GM18507 (cell line): ENCODE results near the gene SLC9A9.

Source experiments
- DNase-seq: peaks from one replicate; pipeline ENCODE4 v3.0.0; 2011; ENCODE audit warnings: low read depth; ENCODE audit not compliant: insufficient read length; ENCODE audit errors: extremely low spot score
- FAIRE-seq: peaks from 2 replicates; lab custom pipeline; 2011; peaks lifted over from hg19 to GRCh38; lab: Jason Lieb, UNC

The SLC9A9 gene

GRCh38 chr3:143771939-143772338 is 76.3 kb downstream of the SLC9A9 start:
- FAIRE-seq (no peak), DNase-seq (no peak)

GRCh38 chr3:143771258-143771657 is 77.0 kb downstream of the SLC9A9 start:
- DNase-seq (no peak), FAIRE-seq (no peak)

- FAIRE-seq: no peak
- no peak for DNase-seq
These were observed 77.9 kb downstream of the SLC9A9 start for GRCh38 chr3:143770391-143770790.

- no peak for FAIRE-seq
These were observed 78.7 kb downstream of the SLC9A9 start for GRCh38 chr3:143769616-143770015.

GRCh38 chr3:143764840-143765239 is 83.4 kb downstream of the SLC9A9 start:
- peak; percentile 54 for FAIRE-seq
- no peak for DNase-seq

More at GRCh38 chr3:143769616-143770015, 78.7 kb downstream of the SLC9A9 start:
- DNase-seq: no peak

- DNase-seq: no peak
- no peak for FAIRE-seq
These were observed 84.6 kb downstream of the SLC9A9 start for GRCh38 chr3:143763564-143764162.

GRCh38 chr3:143757691-143758090 is 90.6 kb downstream of the SLC9A9 start:
- no peak for FAIRE-seq
- DNase-seq: no peak

GRCh38 chr3:143755978-143756377 is 92.3 kb downstream of the SLC9A9 start:
- FAIRE-seq (no peak), DNase-seq (no peak)

GRCh38 chr3:143754090-143754489 is 94.2 kb downstream of the SLC9A9 start:
- no peak for FAIRE-seq
- DNase-seq: no peak

- FAIRE-seq (no peak), DNase-seq (no peak)
These were observed 94.8 kb downstream of the SLC9A9 start for GRCh38 chr3:143753456-143753855.

GRCh38 chr3:143753006-143753405 is 95.3 kb downstream of the SLC9A9 start:
- no peak for DNase-seq
- FAIRE-seq: no peak

- DNase-seq (no peak), FAIRE-seq (peak; percentile 41)
These were observed 96.6 kb downstream of the SLC9A9 start for GRCh38 chr3:143751643-143752178.

GRCh38 chr3:143750841-143751240 is 97.4 kb downstream of the SLC9A9 start:
- FAIRE-seq: no peak

GRCh38 chr3:143749926-143750325 is 98.3 kb downstream of the SLC9A9 start:
- DNase-seq: no peak
- FAIRE-seq: no peak

More at GRCh38 chr3:143750841-143751240, 97.4 kb downstream of the SLC9A9 start:
- no peak for DNase-seq

GRCh38 chr3:143737065-143737464 is 111.2 kb downstream of the SLC9A9 start:
- no peak for FAIRE-seq
- DNase-seq: no peak

- FAIRE-seq (no peak), DNase-seq (no peak)
These were observed 111.9 kb downstream of the SLC9A9 start for GRCh38 chr3:143736205-143736997.

GRCh38 chr3:143731776-143732175 is 116.5 kb downstream of the SLC9A9 start:
- no peak for DNase-seq
- FAIRE-seq: no peak

GRCh38 chr3:143731320-143731719 is 116.9 kb downstream of the SLC9A9 start:
- DNase-seq (no peak), FAIRE-seq (no peak)

GRCh38 chr3:143727391-143727790 is 120.9 kb downstream of the SLC9A9 start:
- FAIRE-seq (no peak), DNase-seq (no peak)

- DNase-seq (no peak), FAIRE-seq (no peak)
These were observed 121.5 kb downstream of the SLC9A9 start for GRCh38 chr3:143726727-143727126.

GRCh38 chr3:143720381-143720780 is 127.9 kb downstream of the SLC9A9 start:
- no peak for FAIRE-seq

More at GRCh38 chr3:143720381-143720780, 127.9 kb downstream of the SLC9A9 start:
- no peak for DNase-seq
